ENCODE data around the gene HLCS. TPM values are rescaled to one million over a fixed set of nuclear protein-coding genes. Genes with fewer than 3 reads are reported as not detected.

HLCS gene
- total RNA-seq, 2 donors from 2014 or later = 27.2 to 38.6 TPM

- DNase-seq (peak; percentile 48 to 82 (median 61)), ATAC-seq (peak; percentile 40)
- WGBS, 2 donors = 54 to 63% methylated on average over 10 of the region's 10 CpGs
- no peaks in the 10 kb centered on the region for H3K9me3 ChIP-seq
- TF ChIP-seq CTCF (IDR thresholded peaks at IDR 0.05) = peak in 3 of 7 experiments; percentile 4 to 43 (median 39)
- no peak for TF ChIP-seq POLR2A (IDR thresholded peaks at IDR 0.05)
- H3K27me3 ChIP-seq = no peaks in the 10 kb centered on the region
- no peak overlapping the region for H3K27ac ChIP-seq
- intact Hi-C loops (cut with DNase I) = no loop called here
- H3K4me1 ChIP-seq = no peaks in the 10 kb centered on the region
- H3K4me3 ChIP-seq = no peak overlapping the region
- no peaks in the 10 kb centered on the region for H3K36me3 ChIP-seq (replicated peaks in 1 of 2; ENCODE audit: insufficient read depth in 1 of 2, low read depth in 2 of 2)
Observed at GRCh38 chr21:36719614-36720013, 246.9 kb downstream of the HLCS start.

GRCh38 chr21:36718951-36719501 lies 247.4 kb downstream of the HLCS start:
- 67 to 82% methylated on average over 12 to 18 of the region's 18 CpGs for WGBS, 2 donors
- Histone ChIP-seq H3K36me3 (replicated peaks in 1 of 2; ENCODE audit: insufficient read depth in 1 of 2, low read depth in 2 of 2) (no peaks in the 10 kb centered on the region), H3K9me3 (no peaks in the 10 kb centered on the region), H3K27me3 (no peaks in the 10 kb centered on the region), H3K4me1 (no peaks in the 10 kb centered on the region), H3K4me3 (no peak overlapping the region), H3K27ac (no peak overlapping the region)
- TF ChIP-seq POLR2A (IDR thresholded peaks at IDR 0.05) (no peak), CTCF (IDR thresholded peaks at IDR 0.05) (no peak)
- ATAC-seq (no peak), DNase-seq (peak in 1 of 4 donors; percentile 8)
- intact Hi-C loops (cut with DNase I) = no loop called here

GRCh38 chr21:36717976-36718375 lies 248.5 kb downstream of the HLCS start:
- Histone ChIP-seq H3K27me3 (no peaks in the 10 kb centered on the region), H3K4me3 (no peak overlapping the region), H3K9me3 (no peaks in the 10 kb centered on the region), H3K4me1 (no peaks in the 10 kb centered on the region), H3K27ac (no peak overlapping the region), H3K36me3 (replicated peaks in 1 of 2; ENCODE audit: insufficient read depth in 1 of 2, low read depth in 2 of 2) (no peaks in the 10 kb centered on the region)
- TF ChIP-seq CTCF (IDR thresholded peaks at IDR 0.05) = no peak
- TF ChIP-seq POLR2A (IDR thresholded peaks at IDR 0.05) = no peak
- no peak for DNase-seq
- no peak for ATAC-seq
- intact Hi-C loops (cut with DNase I) = no loop called here
- 83 to 88% methylated on average over 6 of the region's 6 CpGs for WGBS, 2 donors

- TF ChIP-seq CTCF (IDR thresholded peaks at IDR 0.05) = no peak
- no peak for TF ChIP-seq POLR2A (IDR thresholded peaks at IDR 0.05)
- ATAC-seq (no peak), DNase-seq (no peak)
- Histone ChIP-seq H3K9me3 (no peaks in the 10 kb centered on the region), H3K4me3 (no peak overlapping the region), H3K36me3 (replicated peaks in 1 of 2; ENCODE audit: insufficient read depth in 1 of 2, low read depth in 2 of 2) (no peaks in the 10 kb centered on the region), H3K27ac (no peak overlapping the region), H3K27me3 (no peaks in the 10 kb centered on the region), H3K4me1 (no peaks in the 10 kb centered on the region)
- intact Hi-C loops (cut with DNase I) = no loop called here
- WGBS, 2 donors = 68 to 69% methylated on average over 9 of the region's 9 CpGs
Observed at GRCh38 chr21:36716836-36717235, 249.6 kb downstream of the HLCS start.

GRCh38 chr21:36716387-36716786 lies 250.1 kb downstream of the HLCS start:
- no peaks in the 10 kb centered on the region for H3K27me3 ChIP-seq
- DNase-seq (no peak), ATAC-seq (no peak)
- no peak overlapping the region for H3K4me3 ChIP-seq
- H3K36me3 ChIP-seq (replicated peaks in 1 of 2; ENCODE audit: insufficient read depth in 1 of 2, low read depth in 2 of 2) = no peaks in the 10 kb centered on the region
- intact Hi-C loops (cut with DNase I) = no loop called here
- H3K27ac ChIP-seq = no peak overlapping the region
- no peaks in the 10 kb centered on the region for H3K4me1 ChIP-seq
- TF ChIP-seq CTCF (IDR thresholded peaks at IDR 0.05) (no peak), POLR2A (IDR thresholded peaks at IDR 0.05) (no peak)
- WGBS, 2 donors = 76 to 87% methylated on average over 2 of the region's 2 CpGs
- no peaks in the 10 kb centered on the region for H3K9me3 ChIP-seq

All from body of pancreas (tissue), 4 donors.